HG03432 (cell line): ENCODE results near the gene APOL1.
"Not testable (repeated sequence)": the region's sequence is repeated elsewhere in the genome, so short reads cannot be mapped to it uniquely, and the experiment has no call there.

Experiments used
- ATAC-seq: cut with Tn5 transposase; IDR thresholded peaks from one replicate; pipeline ENCODE4 v1.9.1; 2021; ENCODE audit warnings: mild to moderate bottlenecking, moderate library complexity; ENCODE audit not compliant: unreplicated experiment

The APOL1 gene

DNA sequence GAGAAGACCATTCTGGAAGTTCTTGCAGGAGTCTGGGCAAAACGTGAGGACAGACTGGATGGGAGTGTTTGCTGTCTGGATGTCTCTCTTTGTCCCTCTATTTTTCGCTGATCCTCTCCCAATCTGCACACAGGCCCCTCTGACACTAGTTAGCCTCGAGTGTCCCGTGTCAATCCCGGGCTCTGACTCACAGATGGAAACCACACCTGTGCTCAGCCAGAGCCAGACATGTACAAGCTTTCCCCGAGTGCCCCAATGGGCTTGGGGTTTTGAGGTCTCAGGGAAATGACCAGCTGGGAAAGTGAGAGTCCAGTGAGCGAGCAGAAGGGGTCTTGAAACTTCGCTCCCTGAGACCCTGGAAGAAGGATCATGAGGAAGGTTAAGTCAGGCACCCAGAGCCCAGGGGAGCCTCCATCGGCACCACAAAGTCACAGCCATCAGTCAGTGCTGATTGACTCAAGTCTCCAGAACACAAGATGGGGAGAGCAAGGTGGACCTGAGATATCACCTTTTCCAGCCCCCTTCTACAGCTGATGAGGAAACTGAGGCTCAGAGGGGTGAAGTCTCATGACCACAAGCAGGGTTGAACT, 27.5 kb upstream of the APOL1 start:
- no peak for ATAC-seq

- ATAC-seq, result no peak
Observed at GRCh38 chr22:36226189-36226588, 26.7 kb upstream of the APOL1 start.

- ATAC-seq, result no peak
Observed at GRCh38 chr22:36227396-36227795, 25.5 kb upstream of the APOL1 start.

DNA sequence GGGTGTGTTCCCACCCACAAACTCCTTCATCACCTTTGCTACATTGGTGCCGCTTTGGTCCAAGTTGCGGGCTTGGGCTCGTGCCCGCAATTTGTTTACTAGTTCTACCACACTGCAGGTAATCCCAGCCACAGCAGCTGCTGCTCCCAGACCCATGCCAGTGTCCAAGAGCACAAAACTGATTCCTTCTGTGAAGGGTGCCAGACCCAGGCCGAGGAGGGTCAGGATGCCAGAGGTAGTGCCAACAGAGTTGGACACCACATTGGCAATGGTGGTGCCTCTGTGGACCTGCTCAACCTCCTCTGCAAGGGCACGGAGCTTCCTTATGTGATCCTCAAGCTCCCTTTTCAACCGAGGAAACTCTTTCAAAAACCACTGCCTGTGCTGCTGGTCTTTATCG, 25.1 kb upstream of the APOL1 start:
- no peak for ATAC-seq

GRCh38 chr22:36228369-36228768, 24.6 kb upstream of the APOL1 start:
- ATAC-seq, result not testable (repeated sequence)

- no peak for ATAC-seq
Observed at GRCh38 chr22:36228944-36229343, 24.0 kb upstream of the APOL1 start.

GRCh38 chr22:36229649-36230048, 23.3 kb upstream of the APOL1 start:
- not testable (repeated sequence) for ATAC-seq

DNA sequence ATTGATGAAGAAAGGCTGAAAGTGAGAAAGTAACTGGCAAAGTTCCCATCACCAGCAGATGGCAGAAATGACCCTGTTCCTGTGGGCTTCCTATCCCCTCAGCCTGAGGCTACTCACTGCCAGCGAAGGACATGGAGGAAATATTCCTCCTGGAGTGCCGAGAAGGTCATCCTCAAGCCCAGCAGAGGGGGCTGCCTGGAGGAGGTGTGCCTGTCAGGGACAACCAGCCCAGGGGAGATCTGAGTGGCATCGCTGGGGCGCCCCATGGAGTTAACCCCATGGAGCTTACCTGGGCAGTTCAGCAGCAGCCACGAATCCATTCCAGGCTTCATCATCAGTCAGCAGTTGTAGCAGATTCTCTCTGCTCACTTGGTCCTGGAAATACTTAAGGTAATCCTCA, 21.9 kb upstream of the APOL1 start:
- ATAC-seq, result not testable (repeated sequence)

DNA sequence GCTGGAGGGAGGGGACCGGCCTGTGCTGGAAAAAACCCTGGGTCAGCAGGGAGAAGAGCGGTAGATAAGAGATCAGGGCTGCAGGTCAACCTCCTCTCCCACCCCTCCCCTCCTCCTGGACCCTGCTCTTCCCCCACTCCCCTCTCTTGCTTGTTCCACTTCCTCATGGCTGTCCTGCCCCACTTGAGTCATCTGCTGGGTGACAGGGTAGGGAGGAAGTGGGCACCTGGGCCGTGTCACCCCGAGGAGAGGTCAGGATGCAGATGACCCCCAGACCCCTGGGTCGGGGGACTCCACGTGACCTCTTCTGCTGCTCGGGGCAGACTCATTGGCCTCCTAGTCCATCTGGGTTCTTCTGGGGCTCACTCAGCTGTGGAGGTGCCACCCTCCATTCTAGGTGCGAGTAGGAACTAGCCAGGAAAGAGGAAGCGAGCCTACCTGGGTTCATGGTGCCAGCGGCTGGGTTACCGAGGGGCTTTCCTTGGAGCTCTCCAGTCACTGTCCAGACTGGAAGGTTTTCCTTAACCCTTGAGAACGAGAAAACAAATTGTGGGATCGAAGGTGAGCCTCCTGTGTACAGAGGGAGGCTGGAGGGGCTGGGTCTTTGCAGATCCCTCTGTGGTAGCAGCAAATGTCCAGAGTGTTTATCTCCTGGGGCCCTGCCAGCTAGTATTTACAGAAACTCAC, 20.1 kb upstream of the APOL1 start:
- no peak for ATAC-seq

GRCh38 chr22:36233796-36234195, 19.1 kb upstream of the APOL1 start:
- ATAC-seq, result no peak

DNA sequence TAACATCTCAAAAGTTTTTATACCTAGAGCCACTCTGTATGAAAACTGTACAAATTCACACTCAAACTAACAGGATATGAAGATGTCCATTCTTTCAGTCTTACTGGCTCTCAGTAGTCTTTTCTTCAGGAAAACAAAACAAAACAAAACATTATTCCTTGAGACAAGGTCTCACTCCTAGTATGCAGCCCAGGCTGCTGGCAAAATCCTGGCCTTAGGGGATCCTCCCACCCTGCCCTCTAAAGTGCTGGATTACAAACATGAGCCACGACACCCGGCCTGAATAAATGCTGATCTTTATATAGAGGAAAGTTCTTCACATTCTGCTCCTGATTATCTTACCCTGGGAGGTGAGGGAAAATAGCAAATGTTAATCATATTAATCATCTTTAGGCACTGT, 18.7 kb upstream of the APOL1 start:
- ATAC-seq, result no peak

DNA sequence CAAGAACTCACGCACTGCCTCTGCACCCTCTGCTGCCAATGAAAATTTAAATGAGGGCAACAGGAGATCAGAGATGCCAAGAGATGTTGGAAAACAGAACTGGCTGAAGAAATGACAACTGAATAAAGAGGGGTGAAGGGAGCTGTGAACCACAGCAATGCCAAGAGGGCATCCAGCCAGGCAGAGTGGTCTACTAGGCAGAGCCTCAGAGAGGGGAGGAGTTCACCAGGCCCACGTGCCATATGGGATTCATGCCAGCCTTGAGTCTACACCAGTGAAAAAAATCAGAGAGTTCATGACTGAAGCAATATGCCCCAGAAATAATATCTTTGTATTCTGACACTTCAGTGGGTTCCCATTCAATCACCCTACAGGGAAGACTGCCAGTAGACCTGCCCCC, 18.0 kb upstream of the APOL1 start:
- ATAC-seq, result no peak

GRCh38 chr22:36235585-36235984, 17.3 kb upstream of the APOL1 start:
- no peak for ATAC-seq

DNA sequence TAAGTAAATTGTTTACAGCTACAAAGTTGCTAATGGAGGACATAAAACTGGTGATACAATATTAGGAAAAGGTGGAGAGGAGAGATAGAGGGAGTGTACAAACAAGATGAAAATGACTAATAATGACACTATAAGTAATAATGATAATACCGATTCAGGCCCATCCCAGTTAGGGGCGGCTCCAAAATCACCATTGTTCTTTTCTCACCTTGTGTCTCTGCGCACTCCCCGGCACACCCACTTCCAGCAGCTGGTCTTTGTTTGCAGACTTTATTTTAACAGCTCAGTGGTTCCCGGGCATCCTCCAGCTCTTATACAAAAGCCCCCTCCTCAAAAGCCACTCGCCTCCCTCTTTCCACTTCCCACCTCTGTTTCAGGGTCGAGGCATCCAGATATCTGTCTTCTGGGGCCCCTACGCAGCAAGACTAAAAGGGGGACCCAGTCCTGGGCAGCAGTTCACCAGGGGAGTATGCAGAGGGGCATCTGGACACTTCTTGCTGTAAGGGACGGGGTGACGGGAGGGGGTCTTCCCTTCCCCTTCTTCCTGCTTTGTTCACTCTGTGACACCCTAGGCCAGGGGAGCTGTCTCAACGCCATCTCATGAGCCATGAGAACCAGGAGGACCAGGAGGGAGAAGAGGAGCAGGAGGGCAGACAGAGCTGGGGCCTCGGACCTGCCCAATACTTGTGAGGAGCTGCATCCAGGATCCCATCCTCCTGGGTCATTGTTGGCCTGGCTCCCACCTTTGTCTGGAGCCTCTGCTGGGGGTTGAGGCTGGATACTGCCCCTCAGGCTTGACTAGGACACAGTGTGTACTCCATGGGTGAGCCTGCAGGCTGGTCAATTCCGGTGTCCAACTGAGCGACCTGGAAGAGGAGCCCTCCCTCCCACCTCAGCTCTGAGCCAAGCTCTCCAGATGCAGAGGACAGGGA, 16.3 kb upstream of the APOL1 start:
- ATAC-seq, result no peak

- ATAC-seq, result no peak
Observed at GRCh38 chr22:36237462-36238372, 15.2 kb upstream of the APOL1 start.

DNA sequence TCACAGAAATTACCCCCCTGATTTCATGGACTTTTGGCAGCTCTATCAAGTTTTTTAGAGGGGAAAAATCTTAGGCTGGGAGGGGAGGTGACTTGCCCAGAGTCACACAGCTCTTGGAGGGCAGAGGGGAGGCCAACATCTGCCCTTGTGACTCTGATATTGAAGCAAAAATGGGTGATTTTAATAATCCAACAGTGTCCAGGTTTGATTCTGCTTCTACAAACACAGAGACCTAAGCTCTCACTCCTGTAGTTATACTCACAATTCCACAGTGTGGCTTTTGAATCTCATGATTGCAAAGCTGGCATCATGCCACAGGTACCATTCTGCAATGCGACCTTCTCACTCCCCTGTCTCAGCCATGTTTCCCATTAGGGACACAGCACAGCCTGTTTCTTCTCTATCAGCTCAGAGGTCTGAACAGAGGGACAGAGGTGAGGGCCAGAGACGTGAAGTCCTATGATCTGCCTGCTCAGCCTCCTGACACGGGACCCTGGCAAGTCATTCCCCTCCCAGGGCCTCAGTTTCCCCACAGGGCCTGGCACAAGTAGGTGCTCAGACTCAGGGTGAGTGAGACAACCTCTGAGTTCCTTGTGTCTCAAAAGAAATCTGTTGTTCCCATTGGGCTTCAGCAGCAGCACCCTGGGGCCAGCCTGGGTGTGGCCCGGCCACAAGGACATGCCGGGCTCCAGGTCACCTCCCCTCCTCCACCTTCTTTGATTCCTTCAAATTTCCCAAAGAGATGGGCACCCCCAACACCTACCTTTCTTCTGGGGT, 14.4 kb upstream of the APOL1 start:
- ATAC-seq, result peak; percentile 17

- ATAC-seq, result peak; percentile 18
Observed at GRCh38 chr22:36239150-36239400, 13.9 kb upstream of the APOL1 start.

GRCh38 chr22:36239401-36240171, 13.3 kb upstream of the APOL1 start, which contains the start of gene APOL2:
Gene APOL2 (minus strand): TSS chr22:36239527. CDS start chr22:36233162, 6,365 bp downstream.
- peak; percentile 93 for ATAC-seq

- no peak for ATAC-seq
Observed at GRCh38 chr22:36243986-36244385, 8.9 kb upstream of the APOL1 start.
